Measurements from ENCODE around the gene CCDC50. TPM values are rescaled to one million over a fixed set of nuclear protein-coding genes. Genes with fewer than 3 reads are reported as not detected.
A peak's percentile ranks its signal among the peaks of the same experiment; 100 is the strongest.

CCDC50 gene
- total RNA-seq, 1 donor from 2014 or later: 51.2 TPM

DNA sequence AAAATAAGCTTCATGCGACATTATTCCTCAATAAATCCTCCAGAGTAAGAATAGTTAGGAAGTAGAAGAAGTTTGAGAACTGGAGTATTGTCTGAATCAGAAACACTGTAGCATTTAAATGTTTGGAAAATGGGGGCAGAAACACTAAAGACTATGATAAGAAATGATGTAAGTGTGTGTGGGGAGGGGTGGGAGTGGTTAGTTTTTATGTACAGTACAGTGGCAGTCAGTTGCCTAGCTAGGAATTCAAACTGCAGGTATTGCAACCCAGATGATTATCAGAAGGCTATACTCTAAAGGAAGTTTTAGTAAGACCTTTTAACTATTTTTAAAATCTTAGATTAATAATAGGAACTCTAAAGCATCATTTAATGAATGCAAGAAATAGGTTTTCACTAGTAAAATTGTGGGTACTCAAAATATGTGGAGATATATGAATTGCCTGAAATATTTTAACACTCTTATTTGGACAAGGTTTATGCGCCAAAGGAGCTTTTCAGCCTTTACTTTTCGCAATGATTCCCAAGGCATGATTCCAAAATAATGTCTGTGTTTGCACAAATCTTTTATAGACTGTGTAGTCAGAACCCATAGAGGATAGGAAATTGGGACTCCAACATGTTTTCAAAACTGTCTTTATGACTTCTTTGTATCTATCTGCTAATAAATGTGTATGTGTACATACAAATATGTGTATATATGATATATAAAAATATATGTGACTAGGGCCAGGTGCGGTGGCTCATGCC, 8.0 kb upstream of the CCDC50 start:
- Mint-ChIP-seq H3K27me3 (ENCODE audit: insufficient read depth, low read depth) (peaks cover 7% of the 10 kb centered on the region), H3K9me3 (no peaks in the 10 kb centered on the region), H3K27ac (no peak overlapping the region), H3K36me3 (no peaks in the 10 kb centered on the region), H3K4me1 (no peaks in the 10 kb centered on the region), H3K4me3 (no peak overlapping the region)
- TF ChIP-seq EZH2 (IDR thresholded peaks at IDR 0.05): no peak
- TF ChIP-seq, protein P1, sequence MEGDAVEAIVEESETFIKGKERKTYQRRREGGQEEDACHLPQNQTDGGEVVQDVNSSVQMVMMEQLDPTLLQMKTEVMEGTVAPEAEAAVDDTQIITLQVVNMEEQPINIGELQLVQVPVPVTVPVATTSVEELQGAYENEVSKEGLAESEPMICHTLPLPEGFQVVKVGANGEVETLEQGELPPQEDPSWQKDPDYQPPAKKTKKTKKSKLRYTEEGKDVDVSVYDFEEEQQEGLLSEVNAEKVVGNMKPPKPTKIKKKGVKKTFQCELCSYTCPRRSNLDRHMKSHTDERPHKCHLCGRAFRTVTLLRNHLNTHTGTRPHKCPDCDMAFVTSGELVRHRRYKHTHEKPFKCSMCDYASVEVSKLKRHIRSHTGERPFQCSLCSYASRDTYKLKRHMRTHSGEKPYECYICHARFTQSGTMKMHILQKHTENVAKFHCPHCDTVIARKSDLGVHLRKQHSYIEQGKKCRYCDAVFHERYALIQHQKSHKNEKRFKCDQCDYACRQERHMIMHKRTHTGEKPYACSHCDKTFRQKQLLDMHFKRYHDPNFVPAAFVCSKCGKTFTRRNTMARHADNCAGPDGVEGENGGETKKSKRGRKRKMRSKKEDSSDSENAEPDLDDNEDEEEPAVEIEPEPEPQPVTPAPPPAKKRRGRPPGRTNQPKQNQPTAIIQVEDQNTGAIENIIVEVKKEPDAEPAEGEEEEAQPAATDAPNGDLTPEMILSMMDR (IDR thresholded peaks at IDR 0.05): no peak
- no peak for TF ChIP-seq EZH2phosphoT487 (IDR thresholded peaks at IDR 0.05)
- Histone ChIP-seq H3K79me2 (ENCODE audit: low read depth) (no peaks in the 10 kb centered on the region), H3K4me3 (no peak overlapping the region), H3K4me1 (no peaks in the 10 kb centered on the region), H3K9me3 (ENCODE audit: low read depth) (no peaks in the 10 kb centered on the region), H2AFZ (replicated peaks) (no peak overlapping the region), H3K36me3 (no peaks in the 10 kb centered on the region), H3K4me2 (no peak overlapping the region), H3K27ac (no peak overlapping the region), H3K27me3 (no peaks in the 10 kb centered on the region), H4K20me1 (ENCODE audit: low read depth) (no peaks in the 10 kb centered on the region), H3F3A (ENCODE audit: low read depth) (no peaks in the 10 kb centered on the region), H3K9ac (no peak overlapping the region)
- no peak for DNase-seq (ENCODE audit: low spot score)

DNA sequence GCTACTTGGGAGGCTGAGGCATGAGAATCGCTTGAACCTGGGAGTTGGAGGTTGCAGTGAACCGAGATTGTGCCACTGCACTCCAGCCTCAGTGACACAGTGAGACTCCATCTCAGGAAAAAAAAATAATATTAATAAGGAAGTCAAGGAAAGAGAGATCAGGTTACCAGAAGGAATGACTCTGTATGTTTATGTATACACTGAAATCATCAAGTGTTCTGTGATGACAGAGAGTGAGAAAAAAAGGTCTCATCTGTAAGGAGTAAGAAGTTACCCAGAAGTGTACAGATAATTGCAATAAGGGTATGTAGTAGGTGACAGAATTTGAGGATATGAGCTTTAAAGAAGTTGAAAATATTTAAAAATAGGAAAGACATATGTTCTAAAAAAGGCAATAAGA, 4.3 kb upstream of the CCDC50 start:
- H3K4me1 Mint-ChIP-seq: peaks cover 14% of the 10 kb centered on the region
- Histone ChIP-seq H3K9me3 (ENCODE audit: low read depth) (no peaks in the 10 kb centered on the region), H3K36me3 (no peaks in the 10 kb centered on the region), H3K4me1 (no peaks in the 10 kb centered on the region), H3K4me3 (no peak overlapping the region), H3K79me2 (ENCODE audit: low read depth) (no peaks in the 10 kb centered on the region), H3K4me2 (no peak overlapping the region), H3K27ac (no peak overlapping the region), H3K9ac (no peak overlapping the region), H3K27me3 (peaks cover 4% of the 10 kb centered on the region), H2AFZ (replicated peaks) (no peak overlapping the region), H3F3A (ENCODE audit: low read depth) (peaks cover 5% of the 10 kb centered on the region), H4K20me1 (ENCODE audit: low read depth) (no peaks in the 10 kb centered on the region)
- no peak overlapping the region for H3K27ac Mint-ChIP-seq
- no peaks in the 10 kb centered on the region for H3K36me3 Mint-ChIP-seq
- no peak overlapping the region for H3K4me3 Mint-ChIP-seq
- H3K27me3 Mint-ChIP-seq (ENCODE audit: insufficient read depth, low read depth): peaks cover 7% of the 10 kb centered on the region
- no peak for DNase-seq (ENCODE audit: low spot score)
- TF ChIP-seq EZH2phosphoT487 (IDR thresholded peaks at IDR 0.05) (no peak), EZH2 (IDR thresholded peaks at IDR 0.05) (no peak)
- TF ChIP-seq, protein P1 (IDR thresholded peaks at IDR 0.05): no peak
- H3K9me3 Mint-ChIP-seq: no peaks in the 10 kb centered on the region

DNA sequence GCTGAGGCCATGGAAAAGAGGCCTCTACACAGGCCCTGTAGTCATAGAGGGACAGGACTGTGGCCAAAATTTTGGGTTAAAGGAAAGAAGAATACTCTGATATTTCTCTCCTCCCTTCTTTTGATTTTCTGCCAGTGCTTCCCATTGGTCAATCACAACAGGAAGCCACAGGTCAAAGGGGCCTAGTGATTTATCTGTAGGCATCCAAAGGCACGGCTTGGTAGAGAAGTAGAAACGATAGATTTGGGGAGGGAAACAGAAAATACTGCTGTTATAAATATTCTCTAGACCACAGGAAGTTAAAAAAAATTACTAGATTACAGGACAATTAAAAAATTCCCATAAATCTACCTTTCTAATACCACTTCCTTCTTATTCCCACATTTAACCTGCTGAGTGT, 1.7 kb upstream of the CCDC50 start:
- H3K36me3 ChIP-seq: no peaks in the 10 kb centered on the region
- peaks cover 31% of the 10 kb centered on the region for H3K4me1 Mint-ChIP-seq
- H3K4me1 ChIP-seq: peaks cover 21% of the 10 kb centered on the region
- H3K9me3 ChIP-seq (ENCODE audit: low read depth): no peaks in the 10 kb centered on the region
- H3K4me3 Mint-ChIP-seq: no peak overlapping the region
- H3K36me3 Mint-ChIP-seq: no peaks in the 10 kb centered on the region
- peaks cover 7% of the 10 kb centered on the region for H3K27me3 Mint-ChIP-seq (ENCODE audit: insufficient read depth, low read depth)
- peaks cover 14% of the 10 kb centered on the region for H3F3A ChIP-seq (ENCODE audit: low read depth)
- H3K4me3 ChIP-seq: no peak overlapping the region
- peaks cover 4% of the 10 kb centered on the region for H3K27me3 ChIP-seq
- no peak for DNase-seq (ENCODE audit: low spot score)
- no peak overlapping the region for H3K27ac ChIP-seq
- no peak overlapping the region for H3K9ac ChIP-seq
- peaks cover 25% of the 10 kb centered on the region for H3K79me2 ChIP-seq (ENCODE audit: low read depth)
- no peak overlapping the region for H3K27ac Mint-ChIP-seq
- no peak overlapping the region for H3K4me2 ChIP-seq
- H3K9me3 Mint-ChIP-seq: no peaks in the 10 kb centered on the region
- no peak for TF ChIP-seq EZH2 (IDR thresholded peaks at IDR 0.05)
- H2AFZ ChIP-seq (replicated peaks): no peak overlapping the region
- peaks cover 16% of the 10 kb centered on the region for H4K20me1 ChIP-seq (ENCODE audit: low read depth)

DNA sequence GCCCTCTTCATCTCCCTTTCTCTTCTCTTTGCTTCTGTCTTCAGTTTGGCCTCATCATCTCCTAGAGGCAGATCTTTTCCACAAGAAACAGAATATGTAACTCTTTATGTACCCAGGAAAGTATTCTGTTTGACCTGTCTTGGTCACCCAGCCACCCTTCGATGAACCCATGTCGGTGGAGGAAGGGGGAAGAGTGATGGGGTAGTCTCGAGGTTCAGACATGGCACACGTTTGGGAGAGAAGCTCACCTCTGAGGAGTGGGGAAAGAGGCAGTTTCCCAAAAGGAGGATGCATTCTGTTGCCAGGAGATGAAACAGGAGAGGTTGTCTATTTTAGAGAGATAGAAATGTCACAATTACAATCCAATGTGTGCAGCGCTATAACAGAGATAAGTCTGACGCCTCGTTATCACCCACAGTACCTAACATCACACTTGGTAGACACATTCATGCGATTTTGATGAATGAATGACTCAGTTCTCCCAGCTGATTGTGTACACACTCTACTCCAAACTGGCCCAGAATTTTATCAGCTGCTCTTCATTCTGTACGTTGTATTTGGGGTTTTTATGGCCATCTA, 722 bp upstream of the CCDC50 start:
- Mint-ChIP-seq H3K27me3 (ENCODE audit: insufficient read depth, low read depth) (peaks cover 4% of the 10 kb centered on the region), H3K36me3 (no peaks in the 10 kb centered on the region), H3K27ac (peak overlapping the region; percentile 98), H3K9me3 (no peaks in the 10 kb centered on the region), H3K4me3 (peak overlapping the region; percentile 85), H3K4me1 (peaks cover 35% of the 10 kb centered on the region)
- peaks cover 28% of the 10 kb centered on the region for H3K4me1 ChIP-seq
- TF ChIP-seq, protein P1 (IDR thresholded peaks at IDR 0.05): no peak
- no peak for TF ChIP-seq EZH2phosphoT487 (IDR thresholded peaks at IDR 0.05)
- no peak for TF ChIP-seq EZH2 (IDR thresholded peaks at IDR 0.05)
- no peaks in the 10 kb centered on the region for H3K36me3 ChIP-seq
- peaks cover 14% of the 10 kb centered on the region for H3F3A ChIP-seq (ENCODE audit: low read depth)
- H3K9ac ChIP-seq: peak overlapping the region; percentile 78
- peak overlapping the region; percentile 94 for H2AFZ ChIP-seq (replicated peaks)
- peak overlapping the region; percentile 93 for H3K4me2 ChIP-seq
- no peaks in the 10 kb centered on the region for H3K9me3 ChIP-seq (ENCODE audit: low read depth)
- no peak for DNase-seq (ENCODE audit: low spot score)
- peak overlapping the region; percentile 97 for H3K4me3 ChIP-seq
- H4K20me1 ChIP-seq (ENCODE audit: low read depth): peaks cover 16% of the 10 kb centered on the region
- no peak overlapping the region for H3K27ac ChIP-seq
- H3K79me2 ChIP-seq (ENCODE audit: low read depth): peaks cover 34% of the 10 kb centered on the region
- peaks cover 4% of the 10 kb centered on the region for H3K27me3 ChIP-seq

Data from neural progenitor cell (in vitro differentiated cells).